MM.1S (cell line): ENCODE data around the gene SPR.

ENCODE experiments used
- DNase-seq: peaks from one replicate; pipeline ENCODE4 v3.0.0-alpha.2; 2015
- H2AFZ ChIP-seq: fragments of 300-600 bp; sonication (generic); 2 replicates; pipeline ENCODE4 v1.6.0; 2016; ENCODE audit warnings: antibody characterized with exemption, low read length
- H3F3A ChIP-seq: fragments of 300-600 bp; sonication (generic); 2 replicates; pipeline ENCODE4 v1.6.1; 2016; ENCODE audit warnings: mild to moderate bottlenecking, antibody characterized with exemption, low read length, moderate library complexity, mixed read lengths; ENCODE audit not compliant: insufficient read depth
- H3K27ac ChIP-seq: fragments of 300-600 bp; sonication (generic); 2 replicates; pipeline ENCODE4 v1.5.1; 2016; ENCODE audit warnings: mild to moderate bottlenecking, low read length
- H3K27me3 ChIP-seq: fragments of 300-600 bp; sonication (generic); replicated peaks from 2 replicates; pipeline ENCODE4 v1.6.0; 2016; ENCODE audit warnings: low read length; ENCODE audit not compliant: insufficient read depth
- H3K36me3 ChIP-seq: fragments of 300-600 bp; sonication (generic); replicated peaks from 2 replicates; pipeline ENCODE4 v1.6.1; 2016; ENCODE audit warnings: mild to moderate bottlenecking, low read length, mixed read lengths; ENCODE audit not compliant: insufficient read depth
- H3K4me1 ChIP-seq: fragments of 300-600 bp; sonication (generic); 2 replicates; pipeline ENCODE4 v1.6.1; 2016; ENCODE audit warnings: low read length, mixed read lengths
- H3K4me2 ChIP-seq: fragments of 300-600 bp; sonication (generic); 2 replicates; pipeline ENCODE4 v1.6.0; 2016; ENCODE audit warnings: low read depth, low read length
- H3K4me3 ChIP-seq: fragments of 300-600 bp; sonication (generic); 2 replicates; pipeline ENCODE4 v1.5.1; 2016; ENCODE audit warnings: low read length, mixed read lengths
- H3K79me2 ChIP-seq: fragments of 300-600 bp; sonication (generic); 2 replicates; pipeline ENCODE4 v1.6.1; 2016; ENCODE audit warnings: mixed run types, low read length, mixed read lengths
- H3K9ac ChIP-seq: fragments of 300-600 bp; sonication (generic); 2 replicates; pipeline ENCODE4 v1.6.1; 2016; ENCODE audit warnings: low read length, mixed read lengths
- H3K9me2 ChIP-seq: fragments of 300-600 bp; sonication (generic); replicated peaks from 2 replicates; pipeline ENCODE4 v1.6.1; 2016; ENCODE audit warnings: mild to moderate bottlenecking, low read length, mixed read lengths; ENCODE audit not compliant: insufficient read depth
- H3K9me3 ChIP-seq: fragments of 300-600 bp; sonication (generic); replicated peaks from 2 replicates; pipeline ENCODE4 v1.6.1; 2016; ENCODE audit warnings: mild to moderate bottlenecking, low read length, mixed read lengths; ENCODE audit not compliant: insufficient read depth
- H4K20me1 ChIP-seq: fragments of 300-600 bp; sonication (generic); 2 replicates; pipeline ENCODE4 v1.6.1; 2016; ENCODE audit warnings: mild to moderate bottlenecking, low read length, moderate library complexity, mixed read lengths; ENCODE audit not compliant: insufficient read depth
- EZH2 ChIP-seq: fragments of 300-600 bp; sonication (generic); optimal IDR thresholded peaks from 2 replicates; pipeline ENCODE3; 2017; ENCODE audit warnings: low read depth, mild to moderate bottlenecking, antibody characterized with exemption, low read length, mixed read lengths
- EZH2phosphoT487 ChIP-seq: fragments of 300-600 bp; sonication (generic); IDR thresholded peaks from 2 replicates; pipeline ENCODE4 v1.6.1; 2018; ENCODE audit warnings: antibody characterized with exemption, low read length
- TF ChIP-seq, protein P1 (sequence below): fragments of 300-600 bp; sonication (generic); IDR thresholded peaks from 2 replicates; pipeline ENCODE4 v1.5.1; 2016; ENCODE audit warnings: antibody characterized with exemption, low read length, mixed read lengths

Gene SPR

DNA sequence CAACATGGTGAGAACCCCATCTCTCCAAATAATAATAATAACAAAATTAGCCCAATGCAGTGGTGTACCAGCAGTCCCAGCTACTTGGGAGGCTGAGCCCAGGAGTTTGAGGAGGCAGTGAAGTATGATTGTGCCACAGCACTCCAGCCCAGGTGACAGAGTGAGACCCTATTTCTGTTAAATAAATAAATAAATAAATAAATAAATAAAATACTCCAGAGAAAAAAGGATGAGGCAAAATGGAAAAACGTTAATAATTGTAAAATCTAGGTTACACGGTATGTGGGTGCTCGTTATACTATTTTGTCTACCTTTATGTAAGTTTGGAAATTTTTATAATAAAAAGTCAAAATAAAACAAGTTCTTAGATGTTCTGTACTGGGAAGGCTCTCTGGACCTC lies 21.5 kb downstream of the SPR start:
- no peak for TF ChIP-seq EZH2
- Histone ChIP-seq H3K4me3 (no peak overlapping the region), H4K20me1 (no peaks in the 10 kb centered on the region), H3K36me3 (no peaks in the 10 kb centered on the region), H3K4me1 (no peaks in the 10 kb centered on the region), H3K4me2 (no peak overlapping the region), H2AFZ (no peak overlapping the region), H3K9me2 (no peaks in the 10 kb centered on the region), H3K79me2 (no peaks in the 10 kb centered on the region), H3F3A (no peaks in the 10 kb centered on the region), H3K9ac (no peak overlapping the region), H3K27ac (no peak overlapping the region), H3K9me3 (no peaks in the 10 kb centered on the region), H3K27me3 (peaks cover 22% of the 10 kb centered on the region)
- no peak for DNase-seq

DNA sequence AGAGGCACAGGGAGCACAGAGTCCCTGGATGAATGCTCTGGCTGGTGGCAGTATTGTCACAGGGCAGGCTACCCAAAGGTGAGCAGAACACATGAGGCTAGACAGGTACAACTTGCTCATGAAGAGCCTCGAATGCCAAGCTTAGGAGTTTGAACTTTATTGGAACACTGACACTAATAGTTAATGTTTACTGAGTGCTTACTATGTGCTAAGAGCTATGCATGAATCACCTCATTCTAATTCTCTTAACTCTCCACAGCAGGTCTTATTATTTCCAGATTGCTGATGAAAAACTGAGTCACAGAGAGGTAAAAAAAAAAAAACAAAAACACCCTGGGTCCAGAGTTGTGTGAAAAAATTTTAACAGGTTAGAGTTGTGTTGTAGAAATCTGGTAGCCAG lies 24.0 kb downstream of the SPR start:
- H3K9me2 ChIP-seq = no peaks in the 10 kb centered on the region
- no peak overlapping the region for H3K9ac ChIP-seq
- H3K4me2 ChIP-seq = no peak overlapping the region
- DNase-seq = no peak
- TF ChIP-seq EZH2phosphoT487 = no peak
- no peak for TF ChIP-seq EZH2
- H3F3A ChIP-seq = no peaks in the 10 kb centered on the region
- no peaks in the 10 kb centered on the region for H4K20me1 ChIP-seq
- H2AFZ ChIP-seq = no peak overlapping the region
- H3K4me3 ChIP-seq = no peak overlapping the region
- no peaks in the 10 kb centered on the region for H3K9me3 ChIP-seq
- H3K36me3 ChIP-seq = no peaks in the 10 kb centered on the region
- H3K4me1 ChIP-seq = peaks cover 4% of the 10 kb centered on the region; the same call in 1 of the 2 replicates
- no peak overlapping the region for H3K27ac ChIP-seq
- no peaks in the 10 kb centered on the region for H3K79me2 ChIP-seq
- H3K27me3 ChIP-seq = peaks cover 44% of the 10 kb centered on the region

DNA sequence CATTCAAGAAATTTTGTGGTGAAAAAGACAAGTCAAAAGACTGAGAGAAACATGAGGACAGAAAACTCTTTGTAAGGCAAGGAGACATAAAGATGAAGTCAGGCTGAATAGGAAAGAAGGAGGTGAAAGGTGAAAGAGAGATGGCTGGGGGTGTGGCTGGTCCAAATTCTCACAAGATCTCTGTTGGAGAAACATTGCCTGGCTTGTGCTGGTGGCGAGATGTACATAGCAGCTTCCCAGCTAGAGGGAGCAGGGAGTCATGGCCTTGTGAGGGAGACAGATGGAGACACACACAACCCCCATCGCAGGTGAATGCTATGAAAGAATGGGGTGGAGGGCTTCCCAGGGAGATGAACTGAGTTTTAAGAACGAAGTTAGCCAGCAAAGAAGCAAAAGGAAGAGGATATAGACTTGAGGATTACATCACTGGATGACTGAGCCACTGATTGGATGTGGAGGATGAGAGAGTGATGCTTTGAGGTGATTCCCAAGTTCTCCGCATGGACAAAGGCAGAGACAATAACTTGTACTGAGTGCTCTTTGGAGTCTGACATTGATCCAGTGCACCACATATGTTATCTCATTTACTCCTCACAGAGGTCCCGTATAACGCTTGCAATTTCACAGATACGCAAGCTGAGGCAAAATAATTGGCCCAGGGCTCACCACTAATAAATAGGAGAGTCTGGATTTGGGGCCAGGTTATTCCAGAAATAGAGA lies 26.4 kb downstream of the SPR start:
- TF ChIP-seq, protein P1, sequence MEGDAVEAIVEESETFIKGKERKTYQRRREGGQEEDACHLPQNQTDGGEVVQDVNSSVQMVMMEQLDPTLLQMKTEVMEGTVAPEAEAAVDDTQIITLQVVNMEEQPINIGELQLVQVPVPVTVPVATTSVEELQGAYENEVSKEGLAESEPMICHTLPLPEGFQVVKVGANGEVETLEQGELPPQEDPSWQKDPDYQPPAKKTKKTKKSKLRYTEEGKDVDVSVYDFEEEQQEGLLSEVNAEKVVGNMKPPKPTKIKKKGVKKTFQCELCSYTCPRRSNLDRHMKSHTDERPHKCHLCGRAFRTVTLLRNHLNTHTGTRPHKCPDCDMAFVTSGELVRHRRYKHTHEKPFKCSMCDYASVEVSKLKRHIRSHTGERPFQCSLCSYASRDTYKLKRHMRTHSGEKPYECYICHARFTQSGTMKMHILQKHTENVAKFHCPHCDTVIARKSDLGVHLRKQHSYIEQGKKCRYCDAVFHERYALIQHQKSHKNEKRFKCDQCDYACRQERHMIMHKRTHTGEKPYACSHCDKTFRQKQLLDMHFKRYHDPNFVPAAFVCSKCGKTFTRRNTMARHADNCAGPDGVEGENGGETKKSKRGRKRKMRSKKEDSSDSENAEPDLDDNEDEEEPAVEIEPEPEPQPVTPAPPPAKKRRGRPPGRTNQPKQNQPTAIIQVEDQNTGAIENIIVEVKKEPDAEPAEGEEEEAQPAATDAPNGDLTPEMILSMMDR = no peak
- TF ChIP-seq EZH2phosphoT487 (no peak), EZH2 (no peak)
- H4K20me1 ChIP-seq = no peaks in the 10 kb centered on the region
- no peaks in the 10 kb centered on the region for H3K9me3 ChIP-seq
- no peak overlapping the region for H3K4me3 ChIP-seq
- H3K79me2 ChIP-seq = no peaks in the 10 kb centered on the region
- DNase-seq = no peak
- peaks cover 4% of the 10 kb centered on the region; the same call in 1 of the 2 replicates for H3K4me1 ChIP-seq
- H3K9me2 ChIP-seq = no peaks in the 10 kb centered on the region
- no peak overlapping the region for H3K4me2 ChIP-seq
- H3F3A ChIP-seq = no peaks in the 10 kb centered on the region
- H3K9ac ChIP-seq = no peak overlapping the region
- no peak overlapping the region for H2AFZ ChIP-seq
- H3K36me3 ChIP-seq = no peaks in the 10 kb centered on the region
- peaks cover 51% of the 10 kb centered on the region for H3K27me3 ChIP-seq
- no peak overlapping the region for H3K27ac ChIP-seq

DNA sequence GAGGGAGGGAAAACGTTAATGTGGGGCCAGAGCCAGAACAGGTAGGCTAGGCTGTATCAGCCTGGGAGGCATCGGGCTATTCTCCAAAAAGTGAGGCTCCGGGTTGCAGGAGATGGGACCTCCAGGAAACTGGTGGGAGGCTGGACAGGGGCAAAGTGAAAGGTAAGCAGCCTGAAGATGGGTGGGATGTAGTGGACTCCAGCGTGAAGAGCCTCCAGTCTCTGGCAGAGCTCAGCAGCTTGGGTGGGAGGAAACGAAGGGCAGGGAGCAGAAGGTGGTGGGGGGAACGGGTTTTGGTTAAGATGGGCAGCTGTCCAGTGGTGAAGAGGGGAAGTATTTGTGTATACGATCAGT lies 27.0 kb downstream of the SPR start:
- no peaks in the 10 kb centered on the region for H3K79me2 ChIP-seq
- no peak overlapping the region for H3K9ac ChIP-seq
- H3K27ac ChIP-seq = no peak overlapping the region
- no peak for DNase-seq
- no peaks in the 10 kb centered on the region for H3F3A ChIP-seq
- no peaks in the 10 kb centered on the region for H3K9me3 ChIP-seq
- no peaks in the 10 kb centered on the region for H3K9me2 ChIP-seq
- peaks cover 56% of the 10 kb centered on the region for H3K27me3 ChIP-seq
- no peak for TF ChIP-seq EZH2phosphoT487
- TF ChIP-seq, protein P1 = no peak
- no peak for TF ChIP-seq EZH2
- no peak overlapping the region for H3K4me3 ChIP-seq
- no peak overlapping the region for H2AFZ ChIP-seq
- no peak overlapping the region for H3K4me2 ChIP-seq
- no peaks in the 10 kb centered on the region for H4K20me1 ChIP-seq
- no peaks in the 10 kb centered on the region for H3K36me3 ChIP-seq
- H3K4me1 ChIP-seq = peaks cover 4% of the 10 kb centered on the region; the same call in 1 of the 2 replicates
